ENCODE measurements around the gene LSG1.

DNA sequence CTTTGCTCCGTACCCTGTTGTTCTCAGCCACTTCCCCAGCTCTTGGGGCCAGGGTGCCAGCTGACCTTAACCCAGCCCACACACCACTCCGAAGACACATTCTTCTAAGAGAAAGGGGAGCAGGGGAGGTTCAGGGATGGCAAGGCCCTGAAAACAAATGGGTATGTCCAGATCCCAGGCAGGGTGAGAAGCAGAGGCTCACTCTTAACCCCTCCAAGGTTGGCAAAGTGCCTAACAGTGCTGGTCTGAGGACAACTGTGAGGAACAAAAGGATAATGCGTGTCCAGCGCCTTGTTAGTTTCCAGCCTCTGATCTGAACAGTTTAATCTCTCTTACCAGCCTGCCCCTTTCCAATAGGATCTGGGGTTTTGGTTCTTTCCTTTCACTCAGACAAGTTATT, 40.3 kb downstream of the LSG1 start:
- TF ChIP-seq, protein P1, sequence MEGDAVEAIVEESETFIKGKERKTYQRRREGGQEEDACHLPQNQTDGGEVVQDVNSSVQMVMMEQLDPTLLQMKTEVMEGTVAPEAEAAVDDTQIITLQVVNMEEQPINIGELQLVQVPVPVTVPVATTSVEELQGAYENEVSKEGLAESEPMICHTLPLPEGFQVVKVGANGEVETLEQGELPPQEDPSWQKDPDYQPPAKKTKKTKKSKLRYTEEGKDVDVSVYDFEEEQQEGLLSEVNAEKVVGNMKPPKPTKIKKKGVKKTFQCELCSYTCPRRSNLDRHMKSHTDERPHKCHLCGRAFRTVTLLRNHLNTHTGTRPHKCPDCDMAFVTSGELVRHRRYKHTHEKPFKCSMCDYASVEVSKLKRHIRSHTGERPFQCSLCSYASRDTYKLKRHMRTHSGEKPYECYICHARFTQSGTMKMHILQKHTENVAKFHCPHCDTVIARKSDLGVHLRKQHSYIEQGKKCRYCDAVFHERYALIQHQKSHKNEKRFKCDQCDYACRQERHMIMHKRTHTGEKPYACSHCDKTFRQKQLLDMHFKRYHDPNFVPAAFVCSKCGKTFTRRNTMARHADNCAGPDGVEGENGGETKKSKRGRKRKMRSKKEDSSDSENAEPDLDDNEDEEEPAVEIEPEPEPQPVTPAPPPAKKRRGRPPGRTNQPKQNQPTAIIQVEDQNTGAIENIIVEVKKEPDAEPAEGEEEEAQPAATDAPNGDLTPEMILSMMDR (conservative IDR thresholded peaks at IDR 0.05; ENCODE audit: low read depth, low read length), result no peak
- TF ChIP-seq EZH2 (IDR thresholded peaks at IDR 0.05; ENCODE audit: borderline replicate concordance, low read depth, low read length, poor library complexity, severe bottlenecking), result no peak
